DOHH2 (cell line): ENCODE results near the gene PRMT7.

ENCODE experiments used
- H3F3A ChIP-seq: fragments of 200-600 bp; sonication (generic), shearing (Covaris generic); 2 replicates; pipeline ENCODE4 v1.6.0; 2016; ENCODE audit warnings: antibody characterized with exemption, mild to moderate bottlenecking; ENCODE audit not compliant: control insufficient read depth, insufficient read depth
- H3K27ac ChIP-seq: fragments of 200-600 bp; sonication (generic); 2 replicates; pipeline ENCODE4 v1.5.1; 2014; ENCODE audit warnings: low read depth, mild to moderate bottlenecking, low read length, moderate library complexity
- H3K27me3 ChIP-seq: fragments of 200-600 bp; sonication (generic); 2 replicates; pipeline ENCODE4 v1.6.1; 2014; ENCODE audit warnings: mild to moderate bottlenecking, low read length, mixed read lengths; ENCODE audit not compliant: control insufficient read depth
- H3K36me3 ChIP-seq: fragments of 200-600 bp; sonication (generic); 2 replicates; pipeline ENCODE4 v1.6.1; 2014; ENCODE audit warnings: mild to moderate bottlenecking, low read length, moderate library complexity, mixed read lengths; ENCODE audit not compliant: control insufficient read depth
- H3K4me1 ChIP-seq: fragments of 200-600 bp; sonication (generic); 2 replicates; pipeline ENCODE4 v1.6.1; 2014; ENCODE audit warnings: mild to moderate bottlenecking, low read length, mixed read lengths; ENCODE audit not compliant: control insufficient read depth
- H3K4me2 ChIP-seq: fragments of 200-600 bp; sonication (generic); 2 replicates; pipeline ENCODE4 v1.6.0; 2014; ENCODE audit warnings: mild to moderate bottlenecking, low read length, moderate library complexity
- H3K4me3 ChIP-seq: fragments of 200-600 bp; sonication (generic); 2 replicates; pipeline ENCODE4 v1.5.1; 2014; ENCODE audit warnings: mild to moderate bottlenecking, low read length, mixed read lengths
- H3K79me2 ChIP-seq: fragments of 200-600 bp; sonication (generic); 2 replicates; pipeline ENCODE4 v1.6.1; 2014; ENCODE audit warnings: mild to moderate bottlenecking, low read length, mixed read lengths; ENCODE audit not compliant: control insufficient read depth
- H3K9me2 ChIP-seq: fragments of 200-600 bp; sonication (generic); replicated peaks from 2 replicates; pipeline ENCODE4 v1.6.1; 2014; ENCODE audit warnings: mild to moderate bottlenecking, low read length, mixed read lengths; ENCODE audit not compliant: control insufficient read depth
- H3K9me3 ChIP-seq: fragments of 200-600 bp; sonication (generic); 2 replicates; pipeline ENCODE4 v1.6.1; 2014; ENCODE audit warnings: antibody characterized with exemption, low read length, mixed read lengths; ENCODE audit not compliant: control insufficient read depth, insufficient read depth
- H4K20me1 ChIP-seq: fragments of 200-600 bp; sonication (generic); 2 replicates; pipeline ENCODE4 v1.6.0; 2014; ENCODE audit warnings: low read depth, mild to moderate bottlenecking, antibody characterized with exemption, low read length, moderate library complexity; ENCODE audit not compliant: control insufficient read depth, insufficient read depth
- EZH2phosphoT487 ChIP-seq: fragments of 200-600 bp; sonication (generic); IDR thresholded peaks from 2 replicates; pipeline ENCODE4 v1.6.1; 2017; ENCODE audit warnings: borderline replicate concordance, mild to moderate bottlenecking, antibody characterized with exemption, low read length, moderate library complexity, mixed read lengths
- TF ChIP-seq, protein P1 (sequence below): fragments of 200-600 bp; sonication (generic); IDR thresholded peaks from one replicate; pipeline ENCODE4 v1.5.1; 2014; ENCODE audit warnings: antibody characterized with exemption, mild to moderate bottlenecking, low read depth, low read length; ENCODE audit not compliant: poor library complexity, severe bottlenecking

PRMT7 gene

DNA sequence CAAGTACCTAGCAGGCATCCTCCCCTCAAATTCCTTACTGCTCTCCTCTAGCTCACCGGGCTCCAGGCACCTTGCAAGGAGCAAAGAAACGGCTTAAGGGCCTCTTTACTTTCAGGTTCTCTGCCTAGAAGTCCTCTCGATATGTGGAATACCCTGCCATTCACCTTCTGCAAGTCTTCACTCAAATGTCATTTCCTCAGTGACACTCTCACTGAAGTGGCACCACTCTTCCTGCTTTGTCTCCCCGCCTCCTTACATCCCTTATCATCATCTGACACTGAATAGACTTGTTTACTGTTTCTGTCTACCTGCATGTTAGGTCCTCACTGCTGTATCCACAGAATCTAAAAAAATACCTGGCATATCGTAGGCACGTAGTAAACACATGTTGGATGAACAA is 1.0 kb upstream of the PRMT7 start:
- Histone ChIP-seq H3K27me3 (no peaks in the 10 kb centered on the region), H4K20me1 (no peaks in the 10 kb centered on the region), H3K9me3 (no peaks in the 10 kb centered on the region), H3K27ac (peak overlapping the region; percentile 66), H3K9me2 (no peaks in the 10 kb centered on the region), H3F3A (peaks cover 7% of the 10 kb centered on the region; the same call in 1 of the 2 replicates), H3K4me2 (peak overlapping the region; percentile 91), H3K79me2 (peaks cover 91% of the 10 kb centered on the region), H3K4me1 (peaks cover 22% of the 10 kb centered on the region), H3K4me3 (peak overlapping the region; percentile 99), H3K36me3 (peaks cover 73% of the 10 kb centered on the region)
- TF ChIP-seq, protein P1, sequence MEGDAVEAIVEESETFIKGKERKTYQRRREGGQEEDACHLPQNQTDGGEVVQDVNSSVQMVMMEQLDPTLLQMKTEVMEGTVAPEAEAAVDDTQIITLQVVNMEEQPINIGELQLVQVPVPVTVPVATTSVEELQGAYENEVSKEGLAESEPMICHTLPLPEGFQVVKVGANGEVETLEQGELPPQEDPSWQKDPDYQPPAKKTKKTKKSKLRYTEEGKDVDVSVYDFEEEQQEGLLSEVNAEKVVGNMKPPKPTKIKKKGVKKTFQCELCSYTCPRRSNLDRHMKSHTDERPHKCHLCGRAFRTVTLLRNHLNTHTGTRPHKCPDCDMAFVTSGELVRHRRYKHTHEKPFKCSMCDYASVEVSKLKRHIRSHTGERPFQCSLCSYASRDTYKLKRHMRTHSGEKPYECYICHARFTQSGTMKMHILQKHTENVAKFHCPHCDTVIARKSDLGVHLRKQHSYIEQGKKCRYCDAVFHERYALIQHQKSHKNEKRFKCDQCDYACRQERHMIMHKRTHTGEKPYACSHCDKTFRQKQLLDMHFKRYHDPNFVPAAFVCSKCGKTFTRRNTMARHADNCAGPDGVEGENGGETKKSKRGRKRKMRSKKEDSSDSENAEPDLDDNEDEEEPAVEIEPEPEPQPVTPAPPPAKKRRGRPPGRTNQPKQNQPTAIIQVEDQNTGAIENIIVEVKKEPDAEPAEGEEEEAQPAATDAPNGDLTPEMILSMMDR, result no peak
- no peak for TF ChIP-seq EZH2phosphoT487

DNA sequence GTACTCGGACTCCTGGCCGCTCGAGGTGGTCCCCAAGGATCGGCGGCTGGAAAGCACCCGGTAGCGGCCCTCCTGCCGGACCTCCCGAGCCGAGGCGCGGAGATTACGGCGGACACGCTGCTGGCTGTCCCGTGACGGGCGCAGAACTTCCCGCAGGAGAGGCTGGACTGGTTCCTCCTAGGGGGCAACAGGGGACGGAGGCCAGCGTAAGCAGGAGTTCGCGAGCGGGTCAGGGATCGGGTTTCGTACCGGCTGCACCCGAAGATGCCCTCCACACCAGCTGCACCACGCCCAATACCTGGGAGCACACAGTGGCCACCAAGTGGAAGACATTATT is 414 bp upstream of the PRMT7 start:
- Histone ChIP-seq H3K4me3 (peak overlapping the region; percentile 99), H3K36me3 (peaks cover 72% of the 10 kb centered on the region), H3K27ac (peak overlapping the region; percentile 66), H3K9me3 (no peaks in the 10 kb centered on the region), H3K79me2 (peaks cover 90% of the 10 kb centered on the region), H3K4me1 (peaks cover 22% of the 10 kb centered on the region), H4K20me1 (no peaks in the 10 kb centered on the region), H3K9me2 (no peaks in the 10 kb centered on the region), H3F3A (peaks cover 7% of the 10 kb centered on the region; the same call in 1 of the 2 replicates), H3K4me2 (peak overlapping the region; percentile 91), H3K27me3 (no peaks in the 10 kb centered on the region)
- no peak for TF ChIP-seq EZH2phosphoT487
- TF ChIP-seq, protein P1, result no peak

DNA sequence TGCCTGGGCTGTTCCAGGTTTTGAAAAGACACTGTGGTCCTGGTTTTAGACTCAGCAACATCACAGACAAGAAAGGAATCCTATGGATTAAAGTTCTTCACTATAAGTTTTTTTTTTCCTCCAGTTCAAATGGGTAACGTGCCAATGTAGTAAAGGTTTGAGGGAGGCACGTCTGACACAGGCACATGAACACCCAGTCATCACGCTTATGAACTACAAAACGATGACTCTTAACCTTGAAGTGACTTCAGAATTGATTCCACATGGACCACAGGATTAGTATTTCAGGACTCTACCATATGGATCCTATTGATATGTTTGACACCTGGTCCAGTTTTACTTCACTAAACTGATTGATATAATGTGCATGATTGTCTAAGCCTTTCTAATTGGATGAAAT is 2.3 kb downstream of the PRMT7 start:
- no peaks in the 10 kb centered on the region for H4K20me1 ChIP-seq
- H3K79me2 ChIP-seq, result peaks cover 73% of the 10 kb centered on the region
- H3K9me3 ChIP-seq, result no peaks in the 10 kb centered on the region
- H3F3A ChIP-seq, result 0 out of 2 replicates have a peak, but pooled peaks cover 3% of the 10 kb centered on the region
- no peak overlapping the region for H3K4me3 ChIP-seq
- peaks cover 63% of the 10 kb centered on the region for H3K36me3 ChIP-seq
- peaks cover 22% of the 10 kb centered on the region for H3K4me1 ChIP-seq
- no peaks in the 10 kb centered on the region for H3K9me2 ChIP-seq
- TF ChIP-seq EZH2phosphoT487, result no peak
- TF ChIP-seq, protein P1, result no peak
- H3K4me2 ChIP-seq, result no peak overlapping the region
- no peak overlapping the region for H3K27ac ChIP-seq
- no peaks in the 10 kb centered on the region for H3K27me3 ChIP-seq
